HepG2 (cell line): Measurements from ENCODE around the gene TMEM258. TPM values are rescaled to one million over a fixed set of nuclear protein-coding genes. Genes with fewer than 3 reads are reported as not detected.

Experiments
- BRCA1 ChIP-seq: sonication (generic); formaldehyde crosslinking; IDR thresholded peaks from 2 replicates; pipeline ENCODE4 v1.4.0; 2020; ENCODE audit warnings: missing genetic modification reagents
- BRD4 ChIP-seq: sonication (generic); formaldehyde crosslinking; IDR thresholded peaks from 2 replicates; pipeline ENCODE4 v1.4.0; 2020; ENCODE audit warnings: missing genetic modification reagents
- FOXK1 ChIP-seq: sonication (generic); formaldehyde crosslinking; IDR thresholded peaks from 2 replicates; pipeline ENCODE4 v1.4.0; 2020; ENCODE audit warnings: low read depth, missing genetic modification reagents, borderline replicate concordance
- HNRNPH1 ChIP-seq: fragments of 200-400 bp; formaldehyde crosslinking; optimal IDR thresholded peaks from 2 replicates; pipeline ENCODE3; 2017; ENCODE audit warnings: mild to moderate bottlenecking, low read depth, low read length
- JARID2 ChIP-seq: sonication (generic); formaldehyde crosslinking; IDR thresholded peaks from 2 replicates; pipeline ENCODE4 v1.8.1; 2023; ENCODE audit warnings: missing genetic modification reagents, inconsistent platforms; ENCODE audit not compliant: insufficient replicate concordance
- JUNB ChIP-seq: sonication (generic); formaldehyde crosslinking; IDR thresholded peaks from 2 replicates; pipeline ENCODE4 v1.8.0; 2022; ENCODE audit warnings: missing genetic modification reagents, mild to moderate bottlenecking, borderline replicate concordance
- JUND ChIP-seq: sonication (generic); formaldehyde crosslinking; IDR thresholded peaks from 2 replicates; pipeline ENCODE4 v1.8.0; 2022; ENCODE audit warnings: mild to moderate bottlenecking, missing genetic modification reagents
- MTA3 ChIP-seq: sonication (generic); formaldehyde crosslinking; IDR thresholded peaks from 2 replicates; pipeline ENCODE4 v1.4.0; 2020; ENCODE audit warnings: missing genetic modification reagents
- PPARG ChIP-seq: conservative IDR thresholded peaks from 2 replicates; pipeline ENCODE4 v1.6.1; 2016; ENCODE audit warnings: missing biosample characterization, missing genetic modification reagents
- TGIF2 ChIP-seq: IDR thresholded peaks from 2 replicates; pipeline ENCODE4 v1.6.1; 2016; ENCODE audit warnings: control low read depth, missing compliant biosample characterization
- ZNF234 ChIP-seq: sonication (generic); formaldehyde crosslinking; conservative IDR thresholded peaks from 2 replicates; pipeline ENCODE4 v1.5.1; 2020; ENCODE audit warnings: mild to moderate bottlenecking, missing genetic modification reagents
- ZNF251 ChIP-seq: sonication (generic); formaldehyde crosslinking; IDR thresholded peaks from 2 replicates; pipeline ENCODE4 v1.9.0; 2021; ENCODE audit warnings: mild to moderate bottlenecking, missing genetic modification reagents
- ZNF263 ChIP-seq: sonication (generic); formaldehyde crosslinking; IDR thresholded peaks from 2 replicates; pipeline ENCODE4 v1.4.0; 2020; ENCODE audit warnings: missing genetic modification reagents
- polyA plus RNA-seq, 8 experiments: library from polyadenylated mRNA; depleted of rRNA in 3 of 8; stranded (reverse) in 7 of 8; unstranded in 1 of 8; fragments of >200 nt; fragmentation: Illumina TruSeq in 4 of 8; extraction: Trizol in 4 of 8; gene quantifications; 2 replicates each; pipeline versions ENCODE4 v1.2.1 to v1.2.3, GENCODE V29; 2011 to 2016; ENCODE audit warnings: low read depth in 4 of 8, missing spikeins in 1 of 8, mixed read lengths in 1 of 8; ENCODE audit not compliant: insufficient read depth in 1 of 8
- total RNA-seq, 5 experiments: library from RNA; depleted of rRNA; stranded (reverse); fragments of >200 nt; fragmentation: Illumina TruSeq; extraction: Trizol; gene quantifications; 2 replicates each; pipeline ENCODE4 v1.2.3, GENCODE V29; 2016; ENCODE audit warnings: low read depth in 1 of 5
- TF ChIP-seq, protein P1 (sequence below): sonication (generic); formaldehyde crosslinking; conservative IDR thresholded peaks from 2 replicates; pipeline ENCODE4 v1.4.0; 2020; ENCODE audit warnings: missing genetic modification reagents
- TF ChIP-seq, protein P2 (sequence below): IDR thresholded peaks from 2 replicates; pipeline ENCODE4 v1.6.1; 2012; ENCODE audit warnings: low read depth, low read length, improper control_type of control experiment
- TF ChIP-seq, protein P3 (sequence below): sonication (generic); formaldehyde crosslinking; IDR thresholded peaks from 2 replicates; pipeline ENCODE4 v1.4.0; 2020; ENCODE audit warnings: mild to moderate bottlenecking, missing genetic modification reagents
- TF ChIP-seq, protein P4 (sequence below): sonication (generic); formaldehyde crosslinking; IDR thresholded peaks from 2 replicates; pipeline ENCODE4 v1.4.0; 2020; ENCODE audit warnings: missing genetic modification reagents, borderline replicate concordance

Gene TMEM258
- total and polyA plus RNA-seq, 2 of the 13 experiments (the other 11 are each of a cell fraction or from before 2014, with no cell fraction given) = 175 to 424 TPM

DNA sequence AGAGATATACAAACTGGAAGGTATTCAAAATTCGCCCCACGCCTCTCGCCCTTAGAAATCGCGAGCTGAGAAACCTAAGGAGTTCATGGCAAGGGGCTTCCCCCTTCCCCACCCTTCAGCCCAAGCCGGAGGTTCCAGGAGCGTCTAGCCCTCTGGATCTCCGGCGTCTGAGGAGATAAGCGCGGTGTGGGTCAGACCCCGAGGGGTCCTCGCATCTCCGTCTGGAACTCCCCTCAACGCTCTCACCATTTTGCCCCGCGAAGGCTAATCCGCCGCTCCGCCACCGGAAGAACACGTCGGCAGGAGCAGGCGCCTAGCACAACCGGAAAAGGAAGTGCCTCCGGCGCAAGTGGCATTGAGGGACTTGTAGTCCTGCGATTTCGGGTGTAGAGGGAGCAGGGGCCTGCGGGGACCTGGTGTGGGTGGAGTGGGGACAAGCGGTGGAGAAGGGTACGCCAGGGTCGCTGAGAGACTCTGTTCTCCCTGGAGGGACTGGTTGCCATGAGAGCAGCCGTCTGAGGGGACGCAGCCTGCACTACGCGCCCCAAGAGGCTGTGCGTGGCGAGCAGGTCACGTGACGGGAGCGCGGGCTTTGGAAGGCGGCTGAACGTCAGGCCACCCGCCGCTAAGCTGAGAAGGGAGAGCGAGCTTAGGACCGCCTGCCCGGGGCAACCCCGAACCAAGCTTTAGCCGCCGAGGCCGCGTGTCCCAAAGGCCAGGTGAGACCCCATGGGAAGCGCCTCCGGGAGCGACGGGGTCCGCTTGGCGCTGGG lies at the start of gene TMEM258, which contains the start of gene FEN1 (continued):
- TF ChIP-seq, protein P1, sequence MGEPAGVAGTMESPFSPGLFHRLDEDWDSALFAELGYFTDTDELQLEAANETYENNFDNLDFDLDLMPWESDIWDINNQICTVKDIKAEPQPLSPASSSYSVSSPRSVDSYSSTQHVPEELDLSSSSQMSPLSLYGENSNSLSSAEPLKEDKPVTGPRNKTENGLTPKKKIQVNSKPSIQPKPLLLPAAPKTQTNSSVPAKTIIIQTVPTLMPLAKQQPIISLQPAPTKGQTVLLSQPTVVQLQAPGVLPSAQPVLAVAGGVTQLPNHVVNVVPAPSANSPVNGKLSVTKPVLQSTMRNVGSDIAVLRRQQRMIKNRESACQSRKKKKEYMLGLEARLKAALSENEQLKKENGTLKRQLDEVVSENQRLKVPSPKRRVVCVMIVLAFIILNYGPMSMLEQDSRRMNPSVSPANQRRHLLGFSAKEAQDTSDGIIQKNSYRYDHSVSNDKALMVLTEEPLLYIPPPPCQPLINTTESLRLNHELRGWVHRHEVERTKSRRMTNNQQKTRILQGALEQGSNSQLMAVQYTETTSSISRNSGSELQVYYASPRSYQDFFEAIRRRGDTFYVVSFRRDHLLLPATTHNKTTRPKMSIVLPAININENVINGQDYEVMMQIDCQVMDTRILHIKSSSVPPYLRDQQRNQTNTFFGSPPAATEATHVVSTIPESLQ = 0 out of 2 replicates have a peak, but pooled peaks have one; percentile 40
- TF ChIP-seq ZNF251 (CRISPR knock-in tag) = no peak
- TF ChIP-seq JARID2 (CRISPR knock-in tag) = no peak
- TF ChIP-seq JUNB = no peak
- TF ChIP-seq ZNF234 (CRISPR knock-in tag) = no peak
- peak; percentile 87; the same call in 1 of the 2 replicates for TF ChIP-seq BRD4 (CRISPR knock-in tag)
- TF ChIP-seq, protein P2, sequence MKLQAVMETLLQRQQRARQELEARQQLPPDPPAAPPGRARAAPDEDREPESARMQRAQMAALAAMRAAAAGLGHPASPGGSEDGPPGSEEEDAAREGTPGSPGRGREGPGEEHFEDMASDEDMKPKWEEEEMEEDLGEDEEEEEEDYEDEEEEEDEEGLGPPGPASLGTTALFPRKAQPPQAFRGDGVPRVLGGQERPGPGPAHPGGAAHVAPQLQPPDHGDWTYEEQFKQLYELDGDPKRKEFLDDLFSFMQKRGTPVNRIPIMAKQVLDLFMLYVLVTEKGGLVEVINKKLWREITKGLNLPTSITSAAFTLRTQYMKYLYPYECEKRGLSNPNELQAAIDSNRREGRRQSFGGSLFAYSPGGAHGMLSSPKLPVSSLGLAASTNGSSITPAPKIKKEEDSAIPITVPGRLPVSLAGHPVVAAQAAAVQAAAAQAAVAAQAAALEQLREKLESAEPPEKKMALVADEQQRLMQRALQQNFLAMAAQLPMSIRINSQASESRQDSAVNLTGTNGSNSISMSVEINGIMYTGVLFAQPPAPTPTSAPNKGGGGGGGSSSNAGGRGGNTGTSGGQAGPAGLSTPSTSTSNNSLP = no peak
- no peak for TF ChIP-seq JUND (CRISPR knock-in tag)
- peak; percentile 63; the same call in 1 of the 2 replicates for TF ChIP-seq FOXK1 (CRISPR knock-in tag)
- TF ChIP-seq HNRNPH1 = no peak
- peak; percentile 62 for TF ChIP-seq TGIF2 (CRISPR knock-in tag)
- no peak for TF ChIP-seq MTA3 (CRISPR knock-in tag)
- TF ChIP-seq, protein P3, sequence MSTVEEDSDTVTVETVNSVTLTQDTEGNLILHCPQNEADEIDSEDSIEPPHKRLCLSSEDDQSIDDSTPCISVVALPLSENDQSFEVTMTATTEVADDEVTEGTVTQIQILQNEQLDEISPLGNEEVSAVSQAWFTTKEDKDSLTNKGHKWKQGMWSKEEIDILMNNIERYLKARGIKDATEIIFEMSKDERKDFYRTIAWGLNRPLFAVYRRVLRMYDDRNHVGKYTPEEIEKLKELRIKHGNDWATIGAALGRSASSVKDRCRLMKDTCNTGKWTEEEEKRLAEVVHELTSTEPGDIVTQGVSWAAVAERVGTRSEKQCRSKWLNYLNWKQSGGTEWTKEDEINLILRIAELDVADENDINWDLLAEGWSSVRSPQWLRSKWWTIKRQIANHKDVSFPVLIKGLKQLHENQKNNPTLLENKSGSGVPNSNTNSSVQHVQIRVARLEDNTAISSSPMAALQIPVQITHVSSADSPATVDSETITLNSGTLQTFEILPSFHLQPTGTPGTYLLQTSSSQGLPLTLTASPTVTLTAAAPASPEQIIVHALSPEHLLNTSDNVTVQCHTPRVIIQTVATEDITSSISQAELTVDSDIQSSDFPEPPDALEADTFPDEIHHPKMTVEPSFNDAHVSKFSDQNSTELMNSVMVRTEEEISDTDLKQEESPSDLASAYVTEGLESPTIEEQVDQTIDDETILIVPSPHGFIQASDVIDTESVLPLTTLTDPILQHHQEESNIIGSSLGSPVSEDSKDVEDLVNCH (CRISPR knock-in tag) = no peak
- no peak for TF ChIP-seq PPARG (CRISPR knock-in tag)
- no peak; the same call in 1 of the 2 replicates for TF ChIP-seq ZNF263 (CRISPR knock-in tag)
- TF ChIP-seq, protein P4, sequence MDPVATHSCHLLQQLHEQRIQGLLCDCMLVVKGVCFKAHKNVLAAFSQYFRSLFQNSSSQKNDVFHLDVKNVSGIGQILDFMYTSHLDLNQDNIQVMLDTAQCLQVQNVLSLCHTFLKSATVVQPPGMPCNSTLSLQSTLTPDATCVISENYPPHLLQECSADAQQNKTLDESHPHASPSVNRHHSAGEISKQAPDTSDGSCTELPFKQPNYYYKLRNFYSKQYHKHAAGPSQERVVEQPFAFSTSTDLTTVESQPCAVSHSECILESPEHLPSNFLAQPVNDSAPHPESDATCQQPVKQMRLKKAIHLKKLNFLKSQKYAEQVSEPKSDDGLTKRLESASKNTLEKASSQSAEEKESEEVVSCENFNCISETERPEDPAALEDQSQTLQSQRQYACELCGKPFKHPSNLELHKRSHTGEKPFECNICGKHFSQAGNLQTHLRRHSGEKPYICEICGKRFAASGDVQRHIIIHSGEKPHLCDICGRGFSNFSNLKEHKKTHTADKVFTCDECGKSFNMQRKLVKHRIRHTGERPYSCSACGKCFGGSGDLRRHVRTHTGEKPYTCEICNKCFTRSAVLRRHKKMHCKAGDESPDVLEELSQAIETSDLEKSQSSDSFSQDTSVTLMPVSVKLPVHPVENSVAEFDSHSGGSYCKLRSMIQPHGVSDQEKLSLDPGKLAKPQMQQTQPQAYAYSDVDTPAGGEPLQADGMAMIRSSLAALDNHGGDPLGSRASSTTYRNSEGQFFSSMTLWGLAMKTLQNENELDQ (CRISPR knock-in tag) = no peak
- TF ChIP-seq BRCA1 (CRISPR knock-in tag) = 0 out of 2 replicates have a peak, but pooled peaks have one; percentile 12
